Neural cell (in vitro differentiated cells): ENCODE measurements around the gene AHRR.

Experiments
- CTCF ChIP-seq: fragments of 450-650 bp; IDR thresholded peaks from 2 replicates; pipeline ENCODE4 v1.5.1; 2014; ENCODE audit warnings: antibody characterized with exemption, mild to moderate bottlenecking, moderate library complexity; ENCODE audit not compliant: poor library complexity, severe bottlenecking
- EP300 ChIP-seq: fragments of 450-650 bp; conservative IDR thresholded peaks from 2 replicates; pipeline ENCODE4 v1.6.1; 2014; ENCODE audit warnings: antibody characterized with exemption, mild to moderate bottlenecking, moderate library complexity; ENCODE audit not compliant: poor library complexity, severe bottlenecking
- SMC3 ChIP-seq: fragments of 450-650 bp; conservative IDR thresholded peaks from 2 replicates; pipeline ENCODE4 v1.6.1; 2014; ENCODE audit warnings: antibody characterized with exemption, mild to moderate bottlenecking, moderate library complexity; ENCODE audit not compliant: poor library complexity

GRCh38 chr5:482021-482420 is 160.5 kb downstream of the AHRR start:
- no peak for TF ChIP-seq CTCF
- TF ChIP-seq EP300, result no peak
- TF ChIP-seq SMC3, result no peak
